GM18951 (cell line): ENCODE data around the gene STYX.
"Not testable (repeated sequence)": the region's sequence is repeated elsewhere in the genome, so short reads cannot be mapped to it uniquely, and the experiment has no call there.

Experiments used
- POLR2A ChIP-seq: IDR thresholded peaks from 4 replicates; pipeline ENCODE4 v1.6.1; 2011; ENCODE audit warnings: mild to moderate bottlenecking; ENCODE audit not compliant: insufficient read length, insufficient read depth; ENCODE audit errors: extremely low read depth
- in situ Hi-C: fragments of 300-500 bp; cut with MboI; formaldehyde crosslinking; loops from one replicate; pipeline ENCODE4 v1.12.0; 2022; ENCODE audit warnings: low sequenced_read_pairs, mixed read lengths, inconsistent platforms; ENCODE audit not compliant: unreplicated experiment

STYX gene

GRCh38 chr14:52703225-52703624, 26.7 kb upstream of the STYX start:
- TF ChIP-seq POLR2A = no peak

GRCh38 chr14:52703664-52704063, 26.3 kb upstream of the STYX start:
- TF ChIP-seq POLR2A = no peak
- in situ Hi-C loops = no loop called here

More at GRCh38 chr14:52703225-52703624, 26.7 kb upstream of the STYX start:
- in situ Hi-C loops = no loop called here

- in situ Hi-C loops = no loop called here
Measured at GRCh38 chr14:52706286-52706685, 23.7 kb upstream of the STYX start.

GRCh38 chr14:52706724-52707706, 23.0 kb upstream of the STYX start, which contains the start of gene PSMC6:
Gene PSMC6, plus strand, starts transcription at chr14:52707200. Its CDS starts 20 bp downstream, at chr14:52707220.
- in situ Hi-C loops = no loop called here
- peak; percentile 88 for TF ChIP-seq POLR2A

More at GRCh38 chr14:52706286-52706685, 23.7 kb upstream of the STYX start:
- no peak for TF ChIP-seq POLR2A

- in situ Hi-C loops = no loop called here
- TF ChIP-seq POLR2A = no peak
Measured at GRCh38 chr14:52711666-52712065, 18.3 kb upstream of the STYX start.

GRCh38 chr14:52716155-52716554, 13.8 kb upstream of the STYX start:
- TF ChIP-seq POLR2A = no peak
- in situ Hi-C loops = no loop called here

- in situ Hi-C loops = no loop called here
- TF ChIP-seq POLR2A = no peak
Measured at GRCh38 chr14:52723514-52724359, 6.2 kb upstream of the STYX start.

- in situ Hi-C loops = no loop called here
- TF ChIP-seq POLR2A = no peak
Measured at GRCh38 chr14:52724360-52724644, 5.7 kb upstream of the STYX start.

GRCh38 chr14:52727509-52727908, 2.5 kb upstream of the STYX start:
- in situ Hi-C loops = not testable (repeated sequence)

GRCh38 chr14:52729035-52729434, 931 bp upstream of the STYX start:
- in situ Hi-C loops = not testable (repeated sequence)

GRCh38 chr14:52729585-52729924, 411 bp upstream of the STYX start:
- TF ChIP-seq POLR2A = no peak
- in situ Hi-C loops = no loop called here

- no peak for TF ChIP-seq POLR2A
- in situ Hi-C loops = no loop called here
Measured at GRCh38 chr14:52730709-52731111, 744 bp downstream of the STYX start.

- no peak for TF ChIP-seq POLR2A
- in situ Hi-C loops = no loop called here
Measured at GRCh38 chr14:52733824-52734223, 3.9 kb downstream of the STYX start.
